Testis (tissue), 2 donors: ENCODE results near the gene FAM193B.
A peak's percentile ranks its signal among the peaks of the same experiment; 100 is the strongest.

Experiments
- POLR2A ChIP-seq: fragments of 450-650 bp; IDR thresholded peaks from one replicate; pipeline ENCODE4 v1.6.1; 2017; ENCODE audit warnings: antibody characterized with exemption, mild to moderate bottlenecking, moderate library complexity
- TF ChIP-seq, protein P1 (sequence below), 3 experiments: fragments of 450-650 bp in 2 of 3; fragments of 200-600 bp in 1 of 3; sonication (generic) in 1 of 3; IDR thresholded peaks; one replicate each; pipeline ENCODE4 v1.5.1; 2016 to 2019; ENCODE audit warnings: antibody characterized with exemption in 3 of 3, mild to moderate bottlenecking in 2 of 3, moderate library complexity in 1 of 3

DNA sequence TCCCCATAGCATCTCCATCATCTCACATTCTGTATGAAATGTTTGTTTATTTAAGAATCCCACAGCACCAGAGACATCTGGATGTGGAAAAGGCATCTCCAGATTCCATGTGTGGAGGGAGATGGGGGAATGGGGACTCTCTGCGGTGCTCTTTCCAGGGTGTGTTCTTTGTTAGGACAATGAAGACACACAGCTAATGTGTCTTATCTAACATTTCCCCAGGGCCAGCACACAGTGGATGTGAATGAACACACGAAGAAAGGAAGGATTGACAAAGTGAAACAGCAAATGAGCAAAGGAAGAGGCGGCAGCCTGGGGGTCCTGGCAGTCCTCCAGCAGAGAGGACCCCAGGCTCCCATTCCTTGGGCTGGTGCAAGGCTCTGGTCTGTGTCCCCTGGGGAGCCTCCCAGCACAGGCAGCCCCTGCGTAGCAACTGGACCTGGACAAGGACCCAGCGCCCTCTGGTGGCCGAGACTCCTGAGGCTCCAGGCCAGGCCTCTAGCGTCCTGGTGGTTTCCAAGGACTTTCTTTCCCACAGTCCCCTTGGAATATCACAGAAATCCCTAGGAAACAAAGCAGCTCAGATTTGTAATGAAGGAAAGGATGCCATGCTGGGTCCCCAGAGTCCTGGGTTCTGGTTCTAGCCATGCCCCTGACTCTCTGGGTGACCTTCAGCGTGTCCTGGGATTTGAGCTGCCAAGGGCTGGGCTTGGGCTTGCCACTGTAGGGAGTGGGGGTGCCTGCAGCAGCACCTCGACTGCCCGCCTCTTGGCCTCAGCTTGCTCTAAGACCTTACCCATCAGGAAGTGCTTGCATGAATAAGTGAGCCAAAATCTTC lies 53.5 kb downstream of the FAM193B start:
- TF ChIP-seq, protein P1, sequence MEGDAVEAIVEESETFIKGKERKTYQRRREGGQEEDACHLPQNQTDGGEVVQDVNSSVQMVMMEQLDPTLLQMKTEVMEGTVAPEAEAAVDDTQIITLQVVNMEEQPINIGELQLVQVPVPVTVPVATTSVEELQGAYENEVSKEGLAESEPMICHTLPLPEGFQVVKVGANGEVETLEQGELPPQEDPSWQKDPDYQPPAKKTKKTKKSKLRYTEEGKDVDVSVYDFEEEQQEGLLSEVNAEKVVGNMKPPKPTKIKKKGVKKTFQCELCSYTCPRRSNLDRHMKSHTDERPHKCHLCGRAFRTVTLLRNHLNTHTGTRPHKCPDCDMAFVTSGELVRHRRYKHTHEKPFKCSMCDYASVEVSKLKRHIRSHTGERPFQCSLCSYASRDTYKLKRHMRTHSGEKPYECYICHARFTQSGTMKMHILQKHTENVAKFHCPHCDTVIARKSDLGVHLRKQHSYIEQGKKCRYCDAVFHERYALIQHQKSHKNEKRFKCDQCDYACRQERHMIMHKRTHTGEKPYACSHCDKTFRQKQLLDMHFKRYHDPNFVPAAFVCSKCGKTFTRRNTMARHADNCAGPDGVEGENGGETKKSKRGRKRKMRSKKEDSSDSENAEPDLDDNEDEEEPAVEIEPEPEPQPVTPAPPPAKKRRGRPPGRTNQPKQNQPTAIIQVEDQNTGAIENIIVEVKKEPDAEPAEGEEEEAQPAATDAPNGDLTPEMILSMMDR (IDR thresholded peaks at IDR 0.05): peak; percentile 83 to 95 (median 88)
- TF ChIP-seq POLR2A: no peak
